Measurements from ENCODE around the gene CD164L2.

Gene CD164L2

DNA sequence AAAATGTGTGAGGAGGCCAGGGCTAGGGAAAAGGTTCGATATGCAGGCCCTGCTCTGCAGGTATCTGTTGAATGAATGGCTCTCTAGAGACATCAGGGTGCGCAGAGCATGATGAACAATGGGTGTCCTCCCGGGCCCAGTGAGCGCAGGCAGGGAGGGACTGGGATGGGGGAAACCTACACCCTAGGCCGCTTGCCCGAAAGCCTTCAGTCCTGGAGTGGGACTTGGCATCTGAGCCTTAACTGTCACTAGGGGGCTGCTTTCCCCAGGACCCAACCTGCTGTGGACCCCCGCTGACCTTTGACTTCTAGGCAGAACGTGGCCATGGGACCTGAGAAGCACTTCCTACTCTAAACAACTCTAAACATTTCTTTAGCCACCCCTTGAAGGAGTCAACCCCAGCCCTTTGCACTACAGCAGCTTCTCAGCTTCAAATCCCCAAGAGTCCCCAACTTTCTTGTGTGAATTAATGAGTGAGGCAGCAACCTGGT lies 15.9 kb downstream of the CD164L2 start:
- no peak for DNase-seq
- no peak overlapping the region for H3K27ac Mint-ChIP-seq
- no peak for ATAC-seq (replicated peaks)
- H3K4me3 Mint-ChIP-seq: peak overlapping the region; percentile 71 to 81
- no peaks in the 10 kb centered on the region for H3K36me3 Mint-ChIP-seq
- no peaks in the 10 kb centered on the region for H3K27me3 Mint-ChIP-seq
- H3K9me3 Mint-ChIP-seq: no peaks in the 10 kb centered on the region
- H3K4me1 Mint-ChIP-seq: peaks cover 45 to 68% of the 10 kb centered on the region in 2 donors

DNA sequence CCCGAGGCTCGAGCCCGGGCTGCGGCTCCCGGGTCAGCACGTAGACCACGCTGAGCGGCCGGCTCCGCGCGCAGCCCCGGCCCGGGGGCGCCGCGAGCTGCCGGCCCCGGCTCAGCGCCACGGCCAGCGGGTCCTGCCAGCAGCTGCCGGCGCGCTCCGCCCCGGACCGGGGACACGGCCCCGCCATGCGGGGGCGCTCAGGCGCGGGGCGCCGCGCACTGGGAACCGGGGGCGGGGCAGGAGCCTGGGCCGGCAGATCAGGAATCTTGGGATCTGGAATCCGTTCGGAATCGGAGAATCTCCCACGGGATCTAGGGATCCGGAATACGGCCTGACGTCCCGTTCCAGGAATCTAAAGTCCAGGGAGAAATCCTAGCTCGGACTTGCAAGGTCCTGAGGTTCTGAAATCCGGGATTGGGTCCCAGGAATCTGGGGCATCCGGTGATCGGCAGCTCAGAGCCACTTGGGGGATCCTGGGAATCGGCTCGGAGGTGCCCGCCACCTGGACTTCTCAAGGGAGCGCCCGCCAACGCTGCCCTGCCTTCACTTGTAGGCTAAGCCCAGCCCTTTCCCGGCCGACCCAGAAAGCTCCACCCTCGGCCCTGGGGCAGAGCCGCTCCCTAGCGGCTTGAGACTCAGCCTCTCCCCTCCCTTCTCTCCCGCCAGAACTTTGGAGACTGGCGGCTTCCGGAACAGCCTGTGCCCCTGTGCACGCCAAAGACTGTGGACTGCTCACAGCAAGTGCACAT lies 16.5 kb downstream of the CD164L2 start, which contains the start of gene MAP3K6:
TSS of gene MAP3K6 (minus strand) at position 551 of the 749 bp plus-strand sequence. CDS start at position 187, 364 bp downstream.
- H3K9me3 Mint-ChIP-seq: no peaks in the 10 kb centered on the region
- peak within 1 kb of the TSS; percentile 84 for H3K4me3 Mint-ChIP-seq
- H3K4me1 Mint-ChIP-seq: peaks cover 42 to 62% of the 10 kb centered on the region in 2 donors
- H3K27me3 Mint-ChIP-seq: no peaks in the 10 kb centered on the region
- no peak for DNase-seq
- H3K27ac Mint-ChIP-seq: peak within 1 kb of the TSS; percentile 53
- H3K36me3 Mint-ChIP-seq: no peaks in the 10 kb centered on the region
- ATAC-seq (replicated peaks): peak; percentile 22 to 32

DNA sequence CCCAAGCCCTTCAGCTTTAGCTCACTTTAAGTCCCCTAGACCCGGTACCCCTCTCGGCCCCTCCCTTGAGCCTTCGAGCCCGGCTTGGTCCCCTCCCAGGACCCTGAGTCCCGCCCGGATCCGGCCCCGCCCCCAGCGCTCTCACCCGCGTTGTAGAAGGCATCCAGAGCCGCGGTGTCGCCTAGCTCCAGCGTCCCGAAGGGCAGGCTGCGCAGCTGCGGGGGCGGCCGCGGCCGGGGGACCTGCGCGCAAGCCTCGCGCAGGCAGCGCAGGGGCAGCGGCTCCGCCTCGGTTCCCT lies 17.1 kb downstream of the CD164L2 start:
- ATAC-seq (replicated peaks) (peak; percentile 70 to 71), DNase-seq (peak; percentile 74)
- peak overlapping the region; percentile 53 for H3K27ac Mint-ChIP-seq
- no peaks in the 10 kb centered on the region for H3K9me3 Mint-ChIP-seq
- H3K4me3 Mint-ChIP-seq: peak overlapping the region; percentile 84
- H3K4me1 Mint-ChIP-seq: peaks cover 43 to 59% of the 10 kb centered on the region in 2 donors
- H3K36me3 Mint-ChIP-seq: no peaks in the 10 kb centered on the region
- H3K27me3 Mint-ChIP-seq: no peaks in the 10 kb centered on the region

DNA sequence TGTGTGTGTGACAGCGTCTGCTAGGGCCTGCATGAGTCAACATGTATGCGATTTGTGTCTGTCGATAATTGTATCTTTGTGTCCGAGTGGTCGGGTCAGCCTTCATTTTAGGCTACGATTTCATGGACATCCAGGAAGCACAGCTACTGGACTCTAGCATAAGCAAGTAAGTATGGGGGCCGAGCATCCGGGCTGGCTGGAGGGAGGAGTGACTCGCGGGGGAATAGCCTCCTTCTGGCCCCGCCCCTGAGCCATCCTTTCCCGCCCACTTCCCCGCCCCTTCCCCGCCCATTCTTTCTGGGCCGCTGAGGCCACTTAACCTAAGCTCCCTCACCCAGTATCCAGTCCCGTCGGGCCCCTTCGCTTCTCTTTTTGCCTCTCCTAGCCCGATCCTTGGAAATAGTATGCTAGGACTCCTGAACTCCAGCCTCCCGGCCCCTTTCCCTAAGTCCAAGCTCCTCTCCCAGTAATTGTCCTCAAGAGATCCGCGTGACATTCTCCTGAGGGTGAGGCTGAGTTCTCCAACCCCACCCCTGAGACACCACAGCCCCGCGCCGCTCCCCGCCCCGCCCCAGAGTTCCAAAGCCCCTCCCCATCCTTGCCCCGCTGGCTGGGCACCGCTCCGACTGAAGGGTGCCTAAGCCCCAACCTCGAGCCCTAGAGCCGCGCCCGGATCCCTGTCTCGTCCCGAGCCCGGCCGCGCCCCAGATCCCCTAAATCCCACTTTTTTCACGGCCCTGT lies 17.6 kb downstream of the CD164L2 start:
- H3K9me3 Mint-ChIP-seq: no peaks in the 10 kb centered on the region
- no peaks in the 10 kb centered on the region for H3K36me3 Mint-ChIP-seq
- peak; percentile 56 to 68 for ATAC-seq (replicated peaks)
- peak; percentile 63 for DNase-seq
- H3K4me3 Mint-ChIP-seq: peak overlapping the region; percentile 84
- H3K27ac Mint-ChIP-seq: peak overlapping the region; percentile 53
- no peaks in the 10 kb centered on the region for H3K27me3 Mint-ChIP-seq
- peaks cover 47 to 59% of the 10 kb centered on the region in 2 donors for H3K4me1 Mint-ChIP-seq

DNA sequence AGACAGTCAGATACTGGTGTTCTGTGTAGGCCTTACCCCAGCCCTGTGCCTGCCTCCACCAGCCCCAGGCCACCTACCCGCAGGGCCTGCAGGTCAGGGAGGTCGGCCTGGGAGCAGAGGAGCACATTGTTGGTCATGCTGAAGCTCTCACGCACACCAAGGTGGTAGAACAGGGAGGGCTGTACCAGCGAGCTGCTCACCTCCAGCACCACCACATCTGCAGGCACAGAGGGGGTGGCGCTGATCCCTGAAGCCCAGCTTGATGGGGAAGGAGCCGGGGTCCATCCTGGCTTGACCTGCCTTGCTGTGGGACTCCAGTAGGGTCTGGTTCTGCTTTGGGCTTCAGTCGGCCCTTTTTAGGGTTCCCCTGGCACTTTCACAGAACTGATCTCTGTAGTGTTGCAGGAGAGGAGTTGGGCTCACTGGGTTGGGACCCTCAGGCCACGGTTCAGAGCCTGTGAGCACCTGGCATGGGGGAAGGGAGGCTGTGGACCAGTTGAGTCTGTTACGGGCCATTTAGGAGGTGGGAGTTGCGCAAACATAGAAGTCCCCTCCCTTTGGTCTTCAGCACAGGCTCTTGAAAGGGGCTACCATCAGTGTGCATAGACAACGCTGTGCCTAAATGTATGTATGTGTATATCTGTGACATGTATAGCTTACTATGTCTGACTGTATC lies 18.3 kb downstream of the CD164L2 start:
- DNase-seq (no peak), ATAC-seq (replicated peaks) (no peak)
- no peak overlapping the region for H3K27ac Mint-ChIP-seq
- H3K4me3 Mint-ChIP-seq: peak overlapping the region; percentile 84
- no peaks in the 10 kb centered on the region for H3K9me3 Mint-ChIP-seq
- H3K27me3 Mint-ChIP-seq: no peaks in the 10 kb centered on the region
- peaks cover 50 to 57% of the 10 kb centered on the region in 2 donors for H3K4me1 Mint-ChIP-seq
- no peaks in the 10 kb centered on the region for H3K36me3 Mint-ChIP-seq

DNA sequence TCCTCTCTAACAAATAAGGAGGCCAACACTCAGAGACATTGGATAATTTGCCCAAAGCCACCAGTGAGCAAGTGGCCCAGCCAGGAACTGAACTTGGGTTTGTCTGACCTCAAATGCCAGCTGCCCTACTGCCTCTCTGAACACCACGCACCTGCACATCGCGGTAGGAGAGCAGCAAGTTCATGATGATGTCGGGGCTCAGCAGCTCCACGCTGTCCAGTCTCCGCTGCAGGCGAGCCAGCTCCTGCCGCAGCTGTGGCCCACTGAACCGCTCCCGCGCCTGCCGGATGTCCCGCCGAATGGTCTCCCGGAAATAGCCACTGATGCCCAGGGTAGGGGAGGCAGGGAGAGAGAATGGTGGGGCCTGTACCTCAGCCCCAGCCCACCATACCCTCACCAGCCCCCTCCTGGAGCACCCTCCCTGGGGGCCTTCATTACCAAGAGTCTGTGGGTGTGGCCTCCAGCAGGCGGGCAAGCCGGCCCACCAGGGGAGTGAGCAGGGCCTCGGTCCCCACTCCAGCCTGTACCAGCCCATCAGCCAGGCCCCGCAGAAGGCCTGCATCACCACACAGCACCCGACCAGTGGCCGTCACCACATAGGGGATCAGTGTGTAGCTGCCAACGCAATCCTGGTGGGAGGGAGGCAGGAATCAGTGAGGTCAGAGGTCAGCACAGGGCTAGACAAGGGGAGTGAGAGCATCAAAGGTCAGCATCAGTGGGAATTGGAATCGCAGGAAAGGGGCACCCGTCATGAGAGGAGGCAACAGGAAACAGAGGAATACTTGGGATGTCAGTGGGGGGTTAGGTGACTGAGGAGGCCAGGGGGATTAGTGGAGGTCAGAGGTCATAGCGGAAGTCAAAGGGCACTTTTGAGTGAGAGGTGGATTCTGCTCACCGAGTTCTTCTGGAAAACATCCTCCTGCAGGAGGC lies 19.1 kb downstream of the CD164L2 start:
- H3K27me3 Mint-ChIP-seq: no peaks in the 10 kb centered on the region
- peak overlapping the region in 1 of 2 donors; percentile 34 for H3K4me3 Mint-ChIP-seq
- no peaks in the 10 kb centered on the region for H3K9me3 Mint-ChIP-seq
- DNase-seq (no peak), ATAC-seq (replicated peaks) (no peak)
- no peak overlapping the region for H3K27ac Mint-ChIP-seq
- peaks cover 50 to 57% of the 10 kb centered on the region in 2 donors for H3K4me1 Mint-ChIP-seq
- H3K36me3 Mint-ChIP-seq: no peaks in the 10 kb centered on the region

DNA sequence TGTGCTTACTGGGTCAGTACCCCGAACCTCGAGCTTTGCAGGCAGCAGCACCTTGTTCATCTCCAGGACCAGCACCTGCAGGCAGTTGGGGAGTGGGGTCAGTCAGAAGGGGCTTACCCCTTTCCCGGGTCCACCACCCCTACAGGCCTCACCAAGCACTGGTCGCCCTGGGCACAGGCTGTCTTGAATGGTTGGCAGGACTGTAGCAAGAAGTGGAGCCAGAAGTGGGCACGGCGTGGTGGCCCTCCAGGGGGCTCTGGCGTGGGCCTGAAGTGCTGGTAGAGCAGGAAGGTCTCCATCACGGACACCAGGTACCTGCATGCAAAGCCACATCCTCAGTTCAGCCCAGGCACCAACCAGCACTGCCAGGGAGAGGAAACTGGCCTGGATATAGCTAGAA lies 21.6 kb downstream of the CD164L2 start:
- Mint-ChIP-seq H3K27ac (no peak overlapping the region), H3K9me3 (no peaks in the 10 kb centered on the region), H3K27me3 (no peaks in the 10 kb centered on the region), H3K4me3 (peak overlapping the region; percentile 67 to 79), H3K4me1 (peaks cover 51 to 63% of the 10 kb centered on the region in 2 donors), H3K36me3 (peaks cover 0 to 1% of the 10 kb centered on the region in 2 donors)
- ATAC-seq (replicated peaks): no peak
- no peak for DNase-seq

DNA sequence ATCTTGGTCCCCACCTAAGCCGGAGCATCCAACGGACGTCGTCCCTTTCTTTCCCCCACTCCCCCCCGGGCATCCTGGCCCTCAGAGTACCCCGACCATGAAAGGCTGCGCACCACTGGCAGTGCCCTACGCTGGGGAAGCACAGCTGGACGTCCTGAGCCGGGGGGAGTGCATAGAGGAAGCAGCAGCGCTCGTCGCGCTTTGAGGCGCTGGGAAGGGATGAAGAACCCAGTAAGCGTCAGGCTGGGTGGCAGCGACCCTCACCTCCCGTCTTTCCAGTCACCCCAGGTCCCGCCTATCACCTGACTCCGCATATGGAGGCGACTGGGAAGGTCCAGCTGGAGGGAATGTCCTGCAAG lies 22.1 kb downstream of the CD164L2 start:
- ATAC-seq (replicated peaks) (no peak), DNase-seq (no peak)
- Mint-ChIP-seq H3K27me3 (no peaks in the 10 kb centered on the region), H3K27ac (peak overlapping the region; percentile 81), H3K36me3 (peaks cover 0 to 1% of the 10 kb centered on the region in 2 donors), H3K9me3 (no peaks in the 10 kb centered on the region), H3K4me3 (peak overlapping the region; percentile 67 to 79), H3K4me1 (peaks cover 54 to 63% of the 10 kb centered on the region in 2 donors)

DNA sequence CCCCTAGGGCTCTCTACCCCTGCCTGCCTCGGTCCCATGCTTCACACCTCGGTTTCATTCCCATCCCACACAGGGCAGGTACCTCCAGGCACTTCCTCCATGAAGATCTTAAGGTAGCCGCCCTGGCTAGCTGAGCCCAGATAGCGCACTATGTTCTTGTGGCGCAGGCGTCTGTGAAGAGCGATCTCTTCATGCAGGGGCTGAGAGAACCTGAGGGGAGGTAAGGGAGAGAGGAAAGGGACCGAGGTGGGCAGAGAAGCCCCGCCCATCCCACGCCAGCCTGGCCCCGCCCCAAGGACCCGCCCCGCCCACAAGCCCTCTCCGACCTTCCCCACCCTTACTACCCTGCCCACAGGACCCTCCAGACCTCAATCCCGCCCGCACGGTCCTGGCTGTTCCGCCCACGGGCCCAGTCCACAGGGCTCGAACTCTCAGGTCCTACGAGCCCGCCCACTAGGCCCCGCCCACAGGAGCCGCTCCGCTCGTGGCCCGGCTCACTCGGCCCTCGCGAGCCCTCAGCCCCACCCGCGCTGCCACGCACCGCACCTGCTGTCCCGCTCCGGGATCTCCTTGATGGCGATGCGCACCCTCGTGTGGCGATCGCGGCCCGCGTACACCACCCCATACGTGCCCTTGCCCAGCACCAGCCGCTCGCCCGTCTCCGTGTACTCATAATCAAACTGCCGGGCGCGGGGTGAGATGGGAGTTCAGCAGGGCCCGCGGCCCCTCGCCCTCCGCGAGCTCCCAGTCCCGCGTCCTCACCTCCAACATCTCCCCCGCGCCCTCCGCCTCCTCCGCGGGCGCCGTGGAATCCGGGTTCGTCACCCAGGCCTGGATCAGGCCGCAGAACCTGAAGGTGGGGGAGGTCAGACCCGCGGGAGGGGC lies 22.7 kb downstream of the CD164L2 start:
- DNase-seq (no peak), ATAC-seq (replicated peaks) (peak; percentile 19 to 21)
- H3K4me3 Mint-ChIP-seq: peak overlapping the region; percentile 67 to 79
- H3K27me3 Mint-ChIP-seq: no peaks in the 10 kb centered on the region
- no peaks in the 10 kb centered on the region for H3K9me3 Mint-ChIP-seq
- H3K27ac Mint-ChIP-seq: peak overlapping the region; percentile 81
- H3K36me3 Mint-ChIP-seq: peaks cover 0 to 1% of the 10 kb centered on the region in 2 donors
- peaks cover 54 to 62% of the 10 kb centered on the region in 2 donors for H3K4me1 Mint-ChIP-seq

DNA sequence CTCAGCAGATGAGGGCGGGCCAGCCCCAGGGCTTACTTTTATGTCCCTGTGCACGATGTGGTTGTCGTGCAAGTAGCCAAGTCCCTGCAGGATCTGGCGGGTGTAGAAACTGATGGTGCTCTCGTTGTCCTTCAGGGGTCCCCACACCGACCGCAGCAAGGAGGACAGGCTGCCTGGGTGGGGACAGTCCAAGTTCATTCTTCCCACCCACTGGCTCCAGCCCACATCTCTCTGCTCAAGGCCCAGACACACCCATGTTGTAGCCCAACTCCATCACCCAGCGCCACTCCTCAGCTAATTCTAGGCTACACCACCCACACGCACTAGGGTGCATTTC lies 23.3 kb downstream of the CD164L2 start:
- DNase-seq (no peak), ATAC-seq (replicated peaks) (peak; percentile 20 to 26)
- no peaks in the 10 kb centered on the region for H3K9me3 Mint-ChIP-seq
- peaks cover 0 to 1% of the 10 kb centered on the region in 2 donors for H3K36me3 Mint-ChIP-seq
- peak overlapping the region; percentile 67 to 79 for H3K4me3 Mint-ChIP-seq
- H3K27ac Mint-ChIP-seq: peak overlapping the region; percentile 42
- H3K27me3 Mint-ChIP-seq: no peaks in the 10 kb centered on the region
- H3K4me1 Mint-ChIP-seq: peaks cover 51 to 59% of the 10 kb centered on the region in 2 donors

DNA sequence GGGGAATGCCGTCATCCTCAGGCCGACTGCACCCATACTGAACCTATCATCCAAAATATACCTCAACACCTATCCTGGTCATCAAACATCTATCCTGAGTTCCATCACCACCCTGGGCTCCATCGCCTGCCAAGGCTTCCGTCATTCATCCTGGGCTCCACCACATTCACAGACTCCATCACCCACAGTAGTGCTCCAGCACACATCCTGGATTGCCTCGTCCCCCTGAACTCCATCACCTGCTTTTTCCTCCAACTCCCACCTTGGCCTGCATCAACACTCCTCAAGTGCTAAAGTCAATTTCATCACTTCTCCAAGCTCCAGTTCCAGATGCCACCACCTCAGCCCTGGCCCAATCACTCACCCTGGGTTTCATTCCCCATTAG lies 24.2 kb downstream of the CD164L2 start:
- ATAC-seq (replicated peaks) (no peak), DNase-seq (no peak)
- Mint-ChIP-seq H3K9me3 (no peaks in the 10 kb centered on the region), H3K4me1 (peaks cover 42 to 51% of the 10 kb centered on the region in 2 donors), H3K27me3 (no peaks in the 10 kb centered on the region), H3K27ac (no peak overlapping the region), H3K4me3 (no peak overlapping the region), H3K36me3 (peaks cover 0 to 1% of the 10 kb centered on the region in 2 donors)

DNA sequence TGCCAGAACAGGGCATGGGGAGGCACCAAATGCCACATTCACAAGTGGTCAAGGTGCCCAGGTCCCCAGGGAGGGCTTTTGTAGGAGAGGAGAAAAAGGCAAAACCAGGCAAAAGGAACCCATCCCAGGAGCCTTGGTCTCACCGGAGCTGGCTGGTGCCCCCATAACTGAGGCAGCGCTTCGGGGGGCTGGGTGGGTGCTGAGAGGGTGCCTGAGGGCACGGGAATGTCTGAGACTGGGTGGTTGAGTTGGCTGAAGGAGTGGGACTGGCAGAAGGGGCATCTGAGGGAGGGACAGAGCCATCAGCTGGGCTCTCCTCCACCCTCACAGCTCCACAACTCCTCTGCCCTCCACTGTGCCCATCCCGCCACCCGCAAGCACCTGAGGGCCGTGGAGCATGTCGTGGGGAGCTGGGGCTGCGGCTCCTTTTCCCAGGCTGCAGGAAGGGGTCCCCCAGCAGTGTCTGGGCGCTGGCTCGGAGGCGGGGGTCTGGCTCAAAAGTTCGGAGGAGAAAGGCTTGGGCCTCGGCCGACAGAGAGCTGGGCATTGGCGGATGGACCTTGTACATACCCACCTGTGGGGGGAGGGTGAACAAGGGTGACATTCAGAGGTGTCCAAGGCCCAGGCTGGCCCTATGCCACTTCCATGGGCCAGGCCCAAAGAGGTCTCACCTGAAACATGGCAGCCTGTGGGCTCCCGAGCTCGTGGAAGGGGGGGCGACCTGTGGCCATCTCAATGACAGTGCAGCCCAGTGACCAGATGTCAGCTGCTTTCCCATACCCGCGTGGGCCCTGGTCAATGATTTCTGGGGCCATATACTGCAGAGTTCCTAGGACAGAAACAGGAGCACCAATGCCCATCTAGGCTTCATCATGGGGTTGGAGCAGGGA lies 24.9 kb downstream of the CD164L2 start:
- peaks cover 0 to 1% of the 10 kb centered on the region in 2 donors for H3K36me3 Mint-ChIP-seq
- no peaks in the 10 kb centered on the region for H3K9me3 Mint-ChIP-seq
- DNase-seq: no peak
- ATAC-seq (replicated peaks): no peak
- H3K4me1 Mint-ChIP-seq: peaks cover 40 to 46% of the 10 kb centered on the region in 2 donors
- peak overlapping the region in 1 of 2 donors; percentile 74 for H3K4me3 Mint-ChIP-seq
- H3K27ac Mint-ChIP-seq: no peak overlapping the region
- H3K27me3 Mint-ChIP-seq: no peaks in the 10 kb centered on the region

All from stimulated activated naive B cell treated with anti-CD40 and anti-IgM and Interleukin-4, amounts not matched to agents 10 μg/mL and 1 μg/mL and 100 μg/mL, for 72 hours (primary cell).